ENCODE data around the gene ST8SIA4.

The ST8SIA4 gene

DNA sequence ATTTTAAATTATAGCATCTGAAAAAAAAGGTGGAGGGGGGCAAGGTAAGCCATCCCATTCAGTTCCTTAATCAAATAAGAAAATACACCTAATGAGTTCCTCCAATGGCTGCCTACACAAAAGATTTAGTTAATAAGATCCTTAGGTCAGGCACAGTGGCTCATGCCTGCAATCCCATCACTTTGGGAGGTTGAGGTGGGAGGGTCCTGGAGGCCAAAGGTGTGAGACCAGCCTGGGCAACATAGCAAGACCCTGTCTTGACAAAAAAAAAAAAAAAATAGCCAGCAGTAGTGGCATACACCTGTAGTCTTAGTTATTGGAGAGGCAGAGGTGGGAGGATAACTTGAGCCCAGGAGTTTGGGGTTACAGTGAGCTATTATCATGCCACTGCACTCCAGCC is 78.4 kb downstream of the ST8SIA4 start:
- H3K4me3 ChIP-seq (ENCODE audit: low read length) = no peak overlapping the region
- no peak overlapping the region for H3K9ac ChIP-seq (ENCODE audit: low read depth, low read length)
- no peaks in the 10 kb centered on the region for H3K27me3 ChIP-seq (ENCODE audit: control insufficient read depth, insufficient read depth, low read length)
- H3K9me3 ChIP-seq (replicated peaks; ENCODE audit: low read length) = no peaks in the 10 kb centered on the region
- H3K36me3 ChIP-seq (ENCODE audit: insufficient read depth, low read length) = no peaks in the 10 kb centered on the region
- peaks cover 21% of the 10 kb centered on the region for H3K4me1 ChIP-seq (ENCODE audit: control insufficient read depth, insufficient read depth, low read length)
- no peak overlapping the region for H3K4me2 ChIP-seq (ENCODE audit: low read length)

GRCh38 chr5:100823812-100824211 is 79.3 kb downstream of the ST8SIA4 start:
- no peaks in the 10 kb centered on the region for H3K36me3 ChIP-seq (ENCODE audit: insufficient read depth, low read length)
- no peak overlapping the region for H3K4me3 ChIP-seq (ENCODE audit: low read length)
- no peak overlapping the region for H3K4me2 ChIP-seq (ENCODE audit: low read length)
- H3K4me1 ChIP-seq (ENCODE audit: control insufficient read depth, insufficient read depth, low read length) = peaks cover 19% of the 10 kb centered on the region
- H3K27me3 ChIP-seq (ENCODE audit: control insufficient read depth, insufficient read depth, low read length) = no peaks in the 10 kb centered on the region
- H3K9ac ChIP-seq (ENCODE audit: low read depth, low read length) = no peak overlapping the region
- no peaks in the 10 kb centered on the region for H3K9me3 ChIP-seq (replicated peaks; ENCODE audit: low read length)

GRCh38 chr5:100821751-100822150 is 81.3 kb downstream of the ST8SIA4 start:
- no peak overlapping the region for H3K4me2 ChIP-seq (ENCODE audit: low read length)
- H3K27me3 ChIP-seq (ENCODE audit: control insufficient read depth, insufficient read depth, low read length) = no peaks in the 10 kb centered on the region
- no peak overlapping the region for H3K9ac ChIP-seq (ENCODE audit: low read depth, low read length)
- H3K4me3 ChIP-seq (ENCODE audit: low read length) = no peak overlapping the region
- no peaks in the 10 kb centered on the region for H3K36me3 ChIP-seq (ENCODE audit: insufficient read depth, low read length)
- H3K9me3 ChIP-seq (replicated peaks; ENCODE audit: low read length) = no peaks in the 10 kb centered on the region
- H3K4me1 ChIP-seq (ENCODE audit: control insufficient read depth, insufficient read depth, low read length) = no peaks in the 10 kb centered on the region

- H3K9ac ChIP-seq (ENCODE audit: low read depth, low read length) = no peak overlapping the region
- no peak overlapping the region for H3K4me3 ChIP-seq (ENCODE audit: low read length)
- no peaks in the 10 kb centered on the region for H3K27me3 ChIP-seq (ENCODE audit: control insufficient read depth, insufficient read depth, low read length)
- no peaks in the 10 kb centered on the region for H3K36me3 ChIP-seq (ENCODE audit: insufficient read depth, low read length)
- H3K4me2 ChIP-seq (ENCODE audit: low read length) = no peak overlapping the region
- no peaks in the 10 kb centered on the region for H3K9me3 ChIP-seq (replicated peaks; ENCODE audit: low read length)
- no peaks in the 10 kb centered on the region for H3K4me1 ChIP-seq (ENCODE audit: control insufficient read depth, insufficient read depth, low read length)
These were observed 84.7 kb downstream of the ST8SIA4 start for GRCh38 chr5:100818340-100818739.

DNA sequence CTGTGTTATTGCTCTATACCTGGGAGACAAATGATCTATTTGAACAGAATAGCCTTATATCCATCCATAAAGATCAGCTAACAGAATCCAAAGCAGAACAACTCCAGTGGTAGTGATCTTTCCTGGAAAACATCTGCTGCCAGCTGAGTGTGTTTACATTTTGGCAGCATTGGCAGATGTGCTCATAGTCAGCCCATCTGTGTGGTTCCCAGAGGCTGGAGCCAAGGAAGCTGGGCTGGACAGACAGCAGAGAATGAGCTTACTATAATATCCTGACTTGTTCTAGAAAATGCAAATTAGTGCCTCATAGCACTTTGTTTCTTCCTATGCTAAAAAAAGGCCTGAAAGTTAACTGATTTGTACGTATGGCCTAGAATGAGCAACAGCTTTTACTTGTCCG is 99.7 kb downstream of the ST8SIA4 start:
- Histone ChIP-seq H3K27me3 (ENCODE audit: control insufficient read depth, insufficient read depth, low read length) (no peaks in the 10 kb centered on the region), H3K9ac (ENCODE audit: low read depth, low read length) (no peak overlapping the region), H3K4me3 (ENCODE audit: low read length) (no peak overlapping the region), H3K9me3 (replicated peaks; ENCODE audit: low read length) (no peaks in the 10 kb centered on the region), H3K4me1 (ENCODE audit: control insufficient read depth, insufficient read depth, low read length) (no peaks in the 10 kb centered on the region), H3K36me3 (ENCODE audit: insufficient read depth, low read length) (no peaks in the 10 kb centered on the region), H3K4me2 (ENCODE audit: low read length) (no peak overlapping the region)

- no peak overlapping the region for H3K9ac ChIP-seq (ENCODE audit: low read depth, low read length)
- no peaks in the 10 kb centered on the region for H3K27me3 ChIP-seq (ENCODE audit: control insufficient read depth, insufficient read depth, low read length)
- no peak overlapping the region for H3K4me2 ChIP-seq (ENCODE audit: low read length)
- H3K4me3 ChIP-seq (ENCODE audit: low read length) = no peak overlapping the region
- no peaks in the 10 kb centered on the region for H3K36me3 ChIP-seq (ENCODE audit: insufficient read depth, low read length)
- no peaks in the 10 kb centered on the region for H3K9me3 ChIP-seq (replicated peaks; ENCODE audit: low read length)
- H3K4me1 ChIP-seq (ENCODE audit: control insufficient read depth, insufficient read depth, low read length) = no peaks in the 10 kb centered on the region
These were observed 100.9 kb downstream of the ST8SIA4 start for GRCh38 chr5:100802208-100802607.

DNA sequence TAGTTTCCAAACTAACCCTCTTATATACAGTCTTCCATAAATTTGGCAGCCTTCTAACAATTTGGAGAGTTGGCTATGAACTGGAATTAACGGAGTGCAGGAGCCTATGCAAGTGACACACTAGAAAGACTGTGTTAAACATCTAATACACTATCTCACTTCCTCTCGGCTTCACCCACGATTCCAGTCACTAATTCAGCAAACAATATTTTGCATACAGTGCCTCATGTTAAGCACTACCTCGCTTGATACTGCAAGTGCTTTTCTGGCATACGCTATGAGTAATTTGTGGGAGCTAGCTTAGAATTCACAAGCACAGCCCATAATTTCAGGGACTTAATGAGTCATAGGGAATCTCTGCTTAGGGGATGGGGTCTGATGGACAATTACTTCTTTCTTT is 102.5 kb downstream of the ST8SIA4 start:
- Histone ChIP-seq H3K9ac (ENCODE audit: low read depth, low read length) (no peak overlapping the region), H3K27me3 (ENCODE audit: control insufficient read depth, insufficient read depth, low read length) (no peaks in the 10 kb centered on the region), H3K4me2 (ENCODE audit: low read length) (no peak overlapping the region), H3K4me3 (ENCODE audit: low read length) (no peak overlapping the region), H3K9me3 (replicated peaks; ENCODE audit: low read length) (no peaks in the 10 kb centered on the region), H3K36me3 (ENCODE audit: insufficient read depth, low read length) (no peaks in the 10 kb centered on the region), H3K4me1 (ENCODE audit: control insufficient read depth, insufficient read depth, low read length) (no peaks in the 10 kb centered on the region)

DNA sequence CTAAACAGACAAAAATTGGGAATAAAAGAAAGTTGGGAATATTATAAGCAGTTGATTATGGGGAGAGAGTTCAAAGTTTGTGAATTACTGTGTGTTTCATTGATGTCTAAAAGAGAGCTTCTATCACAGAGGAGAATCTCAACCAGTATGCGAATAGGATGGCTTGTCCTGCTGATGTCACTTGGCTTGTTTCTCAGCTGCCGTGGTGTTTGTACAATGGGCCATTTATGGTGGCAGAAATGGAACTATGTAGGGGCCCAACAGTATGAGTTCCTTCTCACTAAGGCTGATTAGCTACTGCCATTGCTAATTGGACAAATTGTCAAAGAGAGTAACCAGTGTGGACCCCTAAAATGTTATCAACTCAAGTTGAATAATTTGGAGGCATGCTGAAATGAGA is 103.9 kb downstream of the ST8SIA4 start:
- H3K9me3 ChIP-seq (replicated peaks; ENCODE audit: low read length) = peaks cover 4% of the 10 kb centered on the region
- no peak overlapping the region for H3K4me3 ChIP-seq (ENCODE audit: low read length)
- H3K9ac ChIP-seq (ENCODE audit: low read depth, low read length) = no peak overlapping the region
- H3K4me1 ChIP-seq (ENCODE audit: control insufficient read depth, insufficient read depth, low read length) = no peaks in the 10 kb centered on the region
- no peak overlapping the region for H3K4me2 ChIP-seq (ENCODE audit: low read length)
- H3K36me3 ChIP-seq (ENCODE audit: insufficient read depth, low read length) = no peaks in the 10 kb centered on the region
- no peaks in the 10 kb centered on the region for H3K27me3 ChIP-seq (ENCODE audit: control insufficient read depth, insufficient read depth, low read length)

DNA sequence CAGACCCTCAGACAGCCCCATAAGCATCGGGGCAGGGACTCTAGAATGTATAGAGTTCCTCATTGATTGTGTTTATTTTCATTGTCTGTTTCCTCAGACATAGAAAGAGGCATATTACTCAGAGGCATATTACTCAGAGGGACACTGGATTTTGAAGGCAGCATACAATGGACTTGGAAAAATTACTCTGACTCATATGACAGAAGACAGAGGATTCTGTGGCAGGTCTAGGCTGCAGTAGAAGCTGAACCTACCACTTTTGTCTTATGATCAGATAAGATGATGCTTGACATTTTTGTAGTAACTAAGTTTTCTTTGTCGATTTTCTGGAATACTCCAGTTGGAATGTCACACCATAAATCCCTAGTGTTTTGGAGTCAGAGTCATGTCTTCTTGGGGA is 105.2 kb downstream of the ST8SIA4 start:
- H3K36me3 ChIP-seq (ENCODE audit: insufficient read depth, low read length) = no peaks in the 10 kb centered on the region
- no peak overlapping the region for H3K4me2 ChIP-seq (ENCODE audit: low read length)
- no peaks in the 10 kb centered on the region for H3K27me3 ChIP-seq (ENCODE audit: control insufficient read depth, insufficient read depth, low read length)
- H3K9ac ChIP-seq (ENCODE audit: low read depth, low read length) = no peak overlapping the region
- H3K9me3 ChIP-seq (replicated peaks; ENCODE audit: low read length) = peaks cover 4% of the 10 kb centered on the region
- H3K4me3 ChIP-seq (ENCODE audit: low read length) = no peak overlapping the region
- H3K4me1 ChIP-seq (ENCODE audit: control insufficient read depth, insufficient read depth, low read length) = no peaks in the 10 kb centered on the region

- Histone ChIP-seq H3K36me3 (ENCODE audit: insufficient read depth, low read length) (no peaks in the 10 kb centered on the region), H3K9ac (ENCODE audit: low read depth, low read length) (no peak overlapping the region), H3K27me3 (ENCODE audit: control insufficient read depth, insufficient read depth, low read length) (no peaks in the 10 kb centered on the region), H3K9me3 (replicated peaks; ENCODE audit: low read length) (peaks cover 4% of the 10 kb centered on the region), H3K4me2 (ENCODE audit: low read length) (no peak overlapping the region), H3K4me1 (ENCODE audit: control insufficient read depth, insufficient read depth, low read length) (no peaks in the 10 kb centered on the region), H3K4me3 (ENCODE audit: low read length) (no peak overlapping the region)
These were observed 106.2 kb downstream of the ST8SIA4 start for GRCh38 chr5:100796851-100797250.

DNA sequence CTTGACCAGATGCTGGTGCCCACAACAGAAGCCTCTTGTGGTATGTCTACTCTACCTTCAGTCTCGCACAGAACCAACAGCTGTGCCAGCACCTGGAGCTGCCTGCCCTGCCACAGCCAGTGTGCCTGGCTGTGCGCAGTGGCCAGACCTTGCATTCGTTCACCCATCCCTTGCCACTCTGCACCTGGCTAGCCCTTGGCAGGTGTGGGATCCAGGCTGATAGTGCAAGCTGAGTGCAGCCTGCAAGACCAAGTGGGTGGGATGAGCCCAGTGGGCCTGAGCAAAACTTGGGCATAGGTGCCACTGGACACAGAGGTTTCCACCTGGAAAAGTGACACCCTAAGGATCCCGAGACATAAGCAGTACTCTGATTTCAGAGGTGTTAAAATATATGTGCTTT is 108.2 kb downstream of the ST8SIA4 start:
- H3K4me3 ChIP-seq (ENCODE audit: low read length) = no peak overlapping the region
- no peak overlapping the region for H3K4me2 ChIP-seq (ENCODE audit: low read length)
- H3K27me3 ChIP-seq (ENCODE audit: control insufficient read depth, insufficient read depth, low read length) = no peaks in the 10 kb centered on the region
- H3K4me1 ChIP-seq (ENCODE audit: control insufficient read depth, insufficient read depth, low read length) = no peaks in the 10 kb centered on the region
- peaks cover 4% of the 10 kb centered on the region for H3K9me3 ChIP-seq (replicated peaks; ENCODE audit: low read length)
- no peak overlapping the region for H3K9ac ChIP-seq (ENCODE audit: low read depth, low read length)
- H3K36me3 ChIP-seq (ENCODE audit: insufficient read depth, low read length) = no peaks in the 10 kb centered on the region

DNA sequence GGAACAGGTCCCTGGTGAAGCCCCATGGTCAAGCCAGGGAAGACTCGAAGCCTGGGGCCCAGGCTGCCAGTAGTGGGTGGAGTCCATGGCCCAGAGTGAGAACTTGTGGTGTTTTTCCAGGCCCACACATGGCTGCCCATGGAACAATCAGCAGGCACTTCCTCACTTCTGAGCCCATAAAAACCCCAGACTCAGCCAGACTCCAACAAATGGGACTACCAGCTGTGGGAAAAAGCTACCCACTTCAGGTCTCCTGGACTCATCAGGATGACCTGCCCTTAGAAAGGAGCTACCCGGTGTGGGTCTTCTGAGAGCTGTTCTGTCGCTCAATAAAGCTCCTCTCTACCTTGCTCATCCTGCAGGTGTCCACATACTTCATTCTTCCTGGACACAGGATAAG is 108.9 kb downstream of the ST8SIA4 start:
- Histone ChIP-seq H3K4me1 (ENCODE audit: control insufficient read depth, insufficient read depth, low read length) (no peaks in the 10 kb centered on the region), H3K4me3 (ENCODE audit: low read length) (no peak overlapping the region), H3K4me2 (ENCODE audit: low read length) (no peak overlapping the region), H3K27me3 (ENCODE audit: control insufficient read depth, insufficient read depth, low read length) (no peaks in the 10 kb centered on the region), H3K36me3 (ENCODE audit: insufficient read depth, low read length) (no peaks in the 10 kb centered on the region), H3K9me3 (replicated peaks; ENCODE audit: low read length) (peaks cover 4% of the 10 kb centered on the region), H3K9ac (ENCODE audit: low read depth, low read length) (no peak overlapping the region)
